ENCODE data around the gene ZSCAN26.

The ZSCAN26 gene

DNA sequence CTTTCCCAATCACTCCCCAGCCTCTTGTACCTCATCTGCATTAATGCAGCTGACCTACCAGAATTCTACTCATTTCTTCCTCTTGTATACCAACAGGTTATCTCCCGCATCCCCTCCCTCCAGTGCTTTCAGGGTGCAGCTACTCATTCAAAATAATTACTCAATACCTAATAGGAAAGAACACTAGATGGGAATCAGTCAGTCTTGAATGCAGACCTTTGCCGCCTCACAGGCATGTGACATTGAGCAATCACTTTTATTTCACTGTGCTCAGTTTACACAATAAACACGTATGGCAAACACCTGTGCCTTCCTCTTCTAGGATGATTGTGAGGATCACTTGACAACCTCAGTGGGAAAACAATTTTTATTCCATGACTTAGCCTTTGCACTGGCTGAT is 55.7 kb downstream of the ZSCAN26 start:
- DNase-seq (ENCODE audit: low read depth): no peak

DNA sequence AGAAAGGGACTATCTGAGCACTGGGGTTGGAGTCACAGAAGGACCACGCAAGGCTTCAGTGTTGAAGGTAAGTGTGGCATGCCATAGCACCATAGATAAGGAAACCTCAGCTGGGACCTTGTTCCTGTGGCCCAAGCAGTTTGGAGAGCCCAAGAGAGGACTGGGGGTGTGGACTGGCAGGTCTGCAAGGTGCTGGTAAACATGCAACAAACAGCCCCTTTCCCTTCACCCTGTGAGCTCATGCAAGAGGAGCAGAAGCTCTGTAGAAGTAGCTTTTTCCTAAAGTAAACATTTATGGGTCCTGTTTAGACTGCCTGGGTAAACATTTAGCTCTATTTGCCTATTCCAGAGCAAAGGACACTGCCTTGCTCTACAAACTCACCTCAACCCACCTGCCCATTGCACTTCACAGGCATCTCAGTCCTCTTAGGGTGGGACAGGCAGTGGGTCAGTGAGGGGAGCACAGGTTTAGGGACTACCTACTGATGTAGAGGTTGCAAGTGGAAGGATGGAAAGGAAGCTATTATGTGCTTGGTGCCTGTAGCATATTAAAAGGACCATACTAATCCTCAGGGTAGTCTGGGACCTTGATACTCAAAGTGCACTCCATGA is 57.0 kb downstream of the ZSCAN26 start:
- DNase-seq (ENCODE audit: low read depth): no peak

DNA sequence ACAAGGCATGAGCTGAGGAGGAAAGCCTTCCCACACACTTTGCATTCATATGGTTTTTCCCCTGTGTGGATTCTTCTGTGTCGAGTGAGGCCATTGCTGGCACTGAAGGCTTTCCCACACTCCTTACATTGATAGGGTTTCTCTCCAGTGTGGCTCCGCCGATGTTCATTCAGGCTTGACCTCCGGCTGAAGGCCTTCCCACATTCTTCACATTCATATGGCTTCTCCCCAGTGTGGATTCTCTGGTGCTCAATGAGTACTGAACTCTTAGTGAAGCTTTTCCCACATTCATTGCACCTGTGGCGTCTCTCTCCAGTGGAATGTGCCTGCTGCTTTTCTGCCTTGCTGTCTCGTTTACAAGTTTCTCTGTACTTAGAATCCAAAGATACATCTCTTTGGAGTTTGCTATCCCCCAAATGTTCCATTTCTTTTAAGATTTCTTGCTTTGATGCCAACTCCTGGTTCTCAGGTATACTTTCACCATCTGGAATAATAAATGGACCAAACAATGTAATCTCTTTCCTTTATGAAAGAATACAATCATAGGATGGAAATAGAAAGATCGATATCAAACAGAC is 59.5 kb downstream of the ZSCAN26 start:
- DNase-seq (ENCODE audit: low read depth): no peak

All from stimulated activated CD8-positive, alpha-beta memory T cell treated with anti-CD3 and anti-CD28 coated beads, Interleukin-4, amount 100 ng/mL, for 24 hours (primary cell).